Jurkat, Clone E6-1 (cell line): ENCODE measurements around the gene ARSG. TPM values are rescaled to one million over a fixed set of nuclear protein-coding genes. Genes with fewer than 3 reads are reported as not detected.
"Not testable (repeated sequence)": the region's sequence is repeated elsewhere in the genome, so short reads cannot be mapped to it uniquely, and the experiment has no call there.

Experiments
- DNase-seq: peaks from one replicate; pipeline ENCODE4 v3.0.0-alpha.2; 2011; ENCODE audit warnings: low read depth, low spot score
- H3K4me3 ChIP-seq: 2 replicates; pipeline ENCODE4 v1.5.1; 2011; ENCODE audit warnings: mild to moderate bottlenecking, low read length, control low read depth, moderate library complexity
- polyA plus RNA-seq: library from polyadenylated mRNA; unstranded; fragments of >200 nt; gene quantifications from one replicate; pipeline ENCODE4 v1.2.1, GENCODE V29; 2012; ENCODE audit warnings: missing spikeins; ENCODE audit not compliant: insufficient read length, insufficient read depth

Gene ARSG
- 4.5 TPM for polyA plus RNA-seq

- peak within 1 kb of the TSS; percentile 63 for H3K4me3 ChIP-seq
- DNase-seq, result peak; percentile 71
Measured at GRCh38 chr17:68290955-68291835, at the start of gene ARSG, which contains the start of gene SLC16A6. ARSG (plus strand) TSS chr17:68291495; CDS start chr17:68307494, 15,999 bp downstream. SLC16A6 (minus strand) TSS chr17:68291127; CDS start chr17:68278320, 12,807 bp downstream.

GRCh38 chr17:68246271-68247028 is 44.8 kb upstream of the ARSG start:
- H3K4me3 ChIP-seq, result peak overlapping the region; percentile 90
- DNase-seq, result no peak

- peak; percentile 86 for DNase-seq
- H3K4me3 ChIP-seq, result peak within 1 kb of the TSS; percentile 90
Measured at GRCh38 chr17:68247445-68248198, 43.7 kb upstream of the ARSG start, which contains the start of gene AMZ2. AMZ2 (plus strand) TSS chr17:68248043; CDS start chr17:68250188, 2,145 bp downstream.

- peak overlapping the region; percentile 90 for H3K4me3 ChIP-seq
- no peak for DNase-seq
Measured at GRCh38 chr17:68248199-68248825, 43.0 kb upstream of the ARSG start.

- DNase-seq, result no peak
- peak overlapping the region; percentile 90; the same call in 1 of the 2 replicates for H3K4me3 ChIP-seq
Measured at GRCh38 chr17:68248891-68249290, 42.4 kb upstream of the ARSG start.

- DNase-seq, result no peak
- H3K4me3 ChIP-seq, result no peak overlapping the region
Measured at GRCh38 chr17:68249354-68249765, 41.9 kb upstream of the ARSG start.

GRCh38 chr17:68253426-68253825 is 37.9 kb upstream of the ARSG start:
- DNase-seq, H3K4me3 ChIP-seq: not testable (repeated sequence)

GRCh38 chr17:68255151-68255550 is 36.1 kb upstream of the ARSG start:
- DNase-seq, result no peak
- H3K4me3 ChIP-seq, result no peak overlapping the region

- H3K4me3 ChIP-seq, result no peak overlapping the region
- peak; percentile 62 for DNase-seq
Measured at GRCh38 chr17:68255731-68256538, 35.4 kb upstream of the ARSG start.

GRCh38 chr17:68256701-68257100 is 34.6 kb upstream of the ARSG start:
- not testable (repeated sequence) for DNase-seq, H3K4me3 ChIP-seq

GRCh38 chr17:68257934-68258333 is 33.4 kb upstream of the ARSG start:
- no peak for DNase-seq
- no peak overlapping the region for H3K4me3 ChIP-seq

GRCh38 chr17:68258890-68259647 is 32.2 kb upstream of the ARSG start:
- peak overlapping the region; percentile 46 for H3K4me3 ChIP-seq
- DNase-seq, result peak; percentile 59

GRCh38 chr17:68259648-68259951 is 31.7 kb upstream of the ARSG start:
- DNase-seq, result not testable (repeated sequence)

GRCh38 chr17:68260051-68260762 is 31.1 kb upstream of the ARSG start:
- peak overlapping the region; percentile 46 for H3K4me3 ChIP-seq
- DNase-seq, result no peak

More at GRCh38 chr17:68259648-68259951, 31.7 kb upstream of the ARSG start:
- H3K4me3 ChIP-seq, result peak overlapping the region; percentile 46

- DNase-seq, H3K4me3 ChIP-seq: not testable (repeated sequence)
Measured at GRCh38 chr17:68262467-68262866, 28.8 kb upstream of the ARSG start.

- H3K4me3 ChIP-seq, result not testable (repeated sequence)
- DNase-seq, result peak; percentile 48
Measured at GRCh38 chr17:68263101-68263681, 28.1 kb upstream of the ARSG start.
